Naive B cell (primary cell): Measurements from ENCODE around the gene EHMT2. TPM values are rescaled to one million over a fixed set of nuclear protein-coding genes. Genes with fewer than 3 reads are reported as not detected.

Experiments
- ATAC-seq, 2 donors: fragments of 150-1000 bp; cut with Tn5 transposase; 2 replicates each; pipeline ENCODE4 v1.10.0; 2021; ENCODE audit warnings: low read depth in 2 of 2, mild to moderate bottlenecking in 2 of 2, moderate library complexity in 2 of 2
- DNase-seq: peaks from one replicate; pipeline ENCODE4 v3.0.0; 2022
- H3K27ac Mint-ChIP-seq, 6 donors: one replicate each; pipeline ENCODE4 v1.8.0; 2020 to 2022; ENCODE audit warnings: mild to moderate bottlenecking in 6 of 6, mixed read lengths in 6 of 6, moderate library complexity in 5 of 6, inconsistent platforms in 2 of 6
- H3K27me3 Mint-ChIP-seq, 3 donors: one replicate each; pipeline ENCODE4 v1.8.0; 2021 to 2022; ENCODE audit warnings: mixed read lengths in 3 of 3, mild to moderate bottlenecking in 1 of 3
- H3K36me3 Mint-ChIP-seq, 2 donors: one replicate each; pipeline ENCODE4 v1.8.0; 2020 to 2022; ENCODE audit warnings: mixed read lengths in 2 of 2, inconsistent platforms in 1 of 2, mild to moderate bottlenecking in 1 of 2
- H3K4me1 Mint-ChIP-seq, 3 donors: one replicate each; pipeline ENCODE4 v1.8.0; 2020 to 2022; ENCODE audit warnings: mixed read lengths in 3 of 3, inconsistent platforms in 1 of 3, mild to moderate bottlenecking in 1 of 3, moderate library complexity in 1 of 3
- H3K4me3 Mint-ChIP-seq, 8 donors: one replicate each; pipeline ENCODE4 v1.8.0; 2020 to 2022; ENCODE audit warnings: mild to moderate bottlenecking in 8 of 8, mixed read lengths in 8 of 8, moderate library complexity in 8 of 8, inconsistent platforms in 2 of 8
- H3K9me3 Mint-ChIP-seq, 7 donors: one replicate each; pipeline ENCODE4 v1.8.0; 2020 to 2022; ENCODE audit warnings: mixed read lengths in 7 of 7, mild to moderate bottlenecking in 5 of 7, inconsistent platforms in 2 of 7, moderate library complexity in 1 of 7
- polyA plus RNA-seq, 6 donors: library from polyadenylated mRNA; unstranded; fragments of 300-500 nt; fragmentation: Illumina TruSeq; gene quantifications; one replicate each; pipeline ENCODE4 v1.2.3, GENCODE V29; 2021; ENCODE audit warnings: low read depth in 6 of 6

EHMT2 gene
- polyA plus RNA-seq, 6 donors from 2014 or later, result 29.9 to 50.7 (median 35.9) TPM

- H3K27ac Mint-ChIP-seq, result peak overlapping the region in 5 of 6 donors; percentile 87 to 95 (median 91)
- H3K9me3 Mint-ChIP-seq, result no peaks in the 10 kb centered on the region
- H3K4me3 Mint-ChIP-seq, result peak overlapping the region; percentile 84 to 99 (median 92)
- H3K27me3 Mint-ChIP-seq, result no peaks in the 10 kb centered on the region
- H3K4me1 Mint-ChIP-seq, result peaks cover 25 to 35% (median 29%) of the 10 kb centered on the region in 3 donors
- no peak for ATAC-seq
- no peak for DNase-seq
- H3K36me3 Mint-ChIP-seq, result peaks cover 0 to 5% of the 10 kb centered on the region in 2 donors
These were observed 464 bp downstream of the EHMT2 start for GRCh38 chr6:31896856-31897611.

- H3K4me1 Mint-ChIP-seq, result peaks cover 25 to 35% (median 29%) of the 10 kb centered on the region in 3 donors
- peak overlapping the region; percentile 82 to 93 (median 86) for H3K4me3 Mint-ChIP-seq
- DNase-seq, result no peak
- H3K36me3 Mint-ChIP-seq, result peaks cover 0 to 5% of the 10 kb centered on the region in 2 donors
- H3K9me3 Mint-ChIP-seq, result no peaks in the 10 kb centered on the region
- peak overlapping the region; percentile 87 to 95 (median 92) for H3K27ac Mint-ChIP-seq
- ATAC-seq, result no peak
- no peaks in the 10 kb centered on the region for H3K27me3 Mint-ChIP-seq
These were observed 1.0 kb downstream of the EHMT2 start for GRCh38 chr6:31896493-31896855.

GRCh38 chr6:31892821-31893220 is 4.7 kb downstream of the EHMT2 start:
- Mint-ChIP-seq H3K36me3 (peaks cover 5 to 7% of the 10 kb centered on the region in 2 donors), H3K4me1 (peaks cover 11 to 28% (median 13%) of the 10 kb centered on the region in 3 donors), H3K9me3 (no peaks in the 10 kb centered on the region), H3K27ac (no peak overlapping the region), H3K4me3 (peak overlapping the region in 1 of 8 donors; percentile 44), H3K27me3 (no peaks in the 10 kb centered on the region)
- ATAC-seq (no peak), DNase-seq (no peak)

DNA sequence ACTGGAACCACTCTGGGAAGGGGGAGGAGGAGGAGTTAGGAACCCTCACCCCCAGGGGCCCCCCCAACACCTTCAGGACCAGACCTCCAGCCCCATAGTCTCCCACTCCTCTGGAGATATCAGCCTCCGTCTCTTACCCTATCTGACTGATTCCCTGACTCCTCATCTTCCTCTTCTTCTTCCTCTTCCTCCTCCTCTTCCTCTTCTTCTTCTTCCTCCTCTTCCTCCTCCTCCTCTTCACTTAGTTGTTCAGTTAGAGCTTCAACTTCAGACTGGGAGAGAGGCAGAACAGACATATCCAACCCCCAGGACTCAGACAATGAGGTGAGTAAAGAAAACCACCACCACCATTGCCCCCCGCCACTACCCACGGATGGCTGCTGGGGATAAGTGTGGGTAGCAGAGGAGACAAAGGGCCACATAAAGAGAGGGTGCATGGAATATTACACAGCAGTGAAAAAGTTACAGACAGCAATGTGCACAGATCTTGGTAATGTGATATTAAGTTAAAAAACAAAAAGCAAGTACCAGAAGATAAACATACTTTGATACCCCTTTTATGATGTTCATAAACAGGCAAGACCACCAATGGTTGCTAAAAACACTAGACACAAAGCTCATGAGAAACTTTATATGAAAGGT is 8.0 kb downstream of the EHMT2 start:
- Mint-ChIP-seq H3K36me3 (peaks cover 15 to 16% of the 10 kb centered on the region in 2 donors), H3K27ac (peak overlapping the region in 2 of 6 donors; percentile 27 to 65), H3K4me1 (peaks cover 6 to 14% (median 8%) of the 10 kb centered on the region in 3 donors), H3K27me3 (no peaks in the 10 kb centered on the region), H3K4me3 (no peak overlapping the region), H3K9me3 (no peaks in the 10 kb centered on the region)
- DNase-seq (no peak), ATAC-seq (no peak)

- H3K4me3 Mint-ChIP-seq, result no peak overlapping the region
- H3K36me3 Mint-ChIP-seq, result peaks cover 15% of the 10 kb centered on the region in 2 donors
- no peaks in the 10 kb centered on the region for H3K27me3 Mint-ChIP-seq
- peak overlapping the region in 1 of 6 donors; percentile 66 for H3K27ac Mint-ChIP-seq
- DNase-seq (peak; percentile 42), ATAC-seq (peak in 1 of 2 donors; percentile 52)
- no peaks in the 10 kb centered on the region for H3K9me3 Mint-ChIP-seq
- H3K4me1 Mint-ChIP-seq, result peaks cover 6 to 14% (median 8%) of the 10 kb centered on the region in 3 donors
These were observed 8.9 kb downstream of the EHMT2 start for GRCh38 chr6:31888276-31889258.

DNA sequence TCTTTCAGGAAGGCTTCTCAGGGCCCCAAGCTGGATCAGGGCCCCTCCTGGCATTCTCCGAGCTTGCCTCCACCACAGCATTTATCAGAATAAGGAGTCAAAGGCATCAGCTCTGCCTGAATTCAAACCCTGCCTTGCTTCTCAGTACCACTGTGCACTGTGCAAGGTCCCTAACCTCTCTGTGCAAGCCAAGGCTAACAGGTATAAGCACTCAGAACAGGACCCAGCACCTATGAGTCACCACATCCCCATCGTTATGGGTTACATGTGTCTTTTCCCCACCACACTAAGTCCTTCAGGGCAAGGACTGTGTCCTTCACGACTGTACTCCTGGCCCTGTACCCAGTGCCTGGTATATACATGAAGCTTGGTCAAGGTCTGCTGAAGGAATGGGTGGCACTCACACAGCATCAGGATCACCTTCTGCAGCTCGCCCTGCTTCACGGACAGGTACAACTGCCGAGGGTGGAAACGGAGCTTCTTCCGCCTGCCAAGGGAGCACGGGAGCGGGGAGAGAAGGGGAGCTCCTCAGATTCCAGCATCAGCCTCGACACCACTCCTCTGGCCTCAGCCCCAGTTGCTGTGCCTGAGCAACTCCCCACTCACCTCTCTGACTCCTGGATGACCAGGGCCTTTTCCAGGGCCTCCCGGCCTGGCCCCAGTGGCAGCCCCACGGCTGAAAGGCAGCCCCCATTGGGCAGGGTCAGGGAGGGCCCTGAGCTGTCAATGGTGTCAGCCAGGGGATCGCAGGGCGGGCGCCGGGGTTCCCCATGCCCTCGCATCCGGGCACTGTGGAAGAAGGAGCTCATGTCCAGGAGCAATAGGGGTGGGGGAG is 10.1 kb downstream of the EHMT2 start:
- no peaks in the 10 kb centered on the region for H3K27me3 Mint-ChIP-seq
- no peaks in the 10 kb centered on the region for H3K9me3 Mint-ChIP-seq
- H3K4me1 Mint-ChIP-seq, result peaks cover 6 to 14% (median 8%) of the 10 kb centered on the region in 3 donors
- no peak overlapping the region for H3K4me3 Mint-ChIP-seq
- H3K36me3 Mint-ChIP-seq, result peaks cover 11 to 21% of the 10 kb centered on the region in 2 donors
- peak overlapping the region in 1 of 6 donors; percentile 42 for H3K27ac Mint-ChIP-seq
- no peak for ATAC-seq
- no peak for DNase-seq

GRCh38 chr6:31886541-31886991 is 10.9 kb downstream of the EHMT2 start:
- peaks cover 6 to 14% (median 9%) of the 10 kb centered on the region in 3 donors for H3K4me1 Mint-ChIP-seq
- no peak overlapping the region for H3K4me3 Mint-ChIP-seq
- ATAC-seq, result no peak
- H3K27me3 Mint-ChIP-seq, result no peaks in the 10 kb centered on the region
- H3K36me3 Mint-ChIP-seq, result peaks cover 11 to 30% of the 10 kb centered on the region in 2 donors
- peak overlapping the region in 1 of 6 donors; percentile 41 for H3K27ac Mint-ChIP-seq
- DNase-seq, result no peak
- no peaks in the 10 kb centered on the region for H3K9me3 Mint-ChIP-seq

GRCh38 chr6:31884528-31885035 is 12.9 kb downstream of the EHMT2 start:
- Mint-ChIP-seq H3K4me1 (peaks cover 8 to 14% (median 12%) of the 10 kb centered on the region in 3 donors), H3K27me3 (no peaks in the 10 kb centered on the region), H3K4me3 (no peak overlapping the region), H3K9me3 (no peaks in the 10 kb centered on the region), H3K27ac (peak overlapping the region in 1 of 6 donors; percentile 14), H3K36me3 (peaks cover 21 to 44% of the 10 kb centered on the region in 2 donors)
- DNase-seq (no peak), ATAC-seq (no peak)

DNA sequence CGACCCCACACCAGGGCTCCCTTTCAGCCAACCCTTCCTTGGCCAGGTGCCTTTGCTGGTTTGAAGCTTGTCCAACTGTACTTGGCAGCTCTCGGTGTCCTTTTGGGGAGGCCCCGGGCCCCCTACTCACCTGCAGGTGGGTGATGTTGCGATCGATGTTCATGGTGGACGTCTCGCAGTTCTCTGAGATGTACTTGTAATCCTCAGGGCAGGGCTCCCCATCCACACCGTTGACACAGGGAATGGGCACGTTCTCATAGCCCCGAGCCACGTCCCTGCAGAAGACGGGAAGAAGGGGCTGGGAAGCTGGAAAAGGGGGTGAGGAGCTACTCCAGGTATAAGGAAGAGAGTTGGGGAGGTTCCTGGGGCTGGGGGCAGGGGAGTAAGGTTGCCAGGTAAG is 13.8 kb downstream of the EHMT2 start:
- H3K27ac Mint-ChIP-seq, result peak overlapping the region in 1 of 6 donors; percentile 56
- peaks cover 3 to 10% (median 6%) of the 10 kb centered on the region in 3 donors for H3K4me1 Mint-ChIP-seq
- no peak for DNase-seq
- no peak overlapping the region for H3K4me3 Mint-ChIP-seq
- no peak for ATAC-seq
- H3K27me3 Mint-ChIP-seq, result no peaks in the 10 kb centered on the region
- peaks cover 24 to 42% of the 10 kb centered on the region in 2 donors for H3K36me3 Mint-ChIP-seq
- no peaks in the 10 kb centered on the region for H3K9me3 Mint-ChIP-seq

DNA sequence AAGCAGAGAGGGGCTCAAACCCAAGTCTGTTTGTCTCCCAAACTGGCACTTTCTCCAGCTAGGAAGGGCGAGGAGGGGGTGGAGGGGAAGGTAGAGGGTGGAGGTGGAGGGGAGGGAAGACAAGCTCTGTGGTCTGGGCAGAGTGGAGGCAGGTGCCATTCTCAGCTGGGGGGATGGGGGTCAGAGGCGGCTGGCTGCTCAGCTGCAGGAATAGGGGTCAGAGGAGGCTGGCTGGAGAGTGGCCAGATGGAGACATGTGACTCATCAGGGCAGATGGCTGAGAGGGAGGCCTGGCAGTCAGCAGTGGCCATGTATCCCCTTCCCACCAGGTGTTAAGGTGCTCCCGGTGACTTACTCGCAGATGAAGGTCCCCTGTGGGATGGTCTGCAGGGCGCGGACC is 15.2 kb downstream of the EHMT2 start:
- Mint-ChIP-seq H3K27me3 (no peaks in the 10 kb centered on the region), H3K4me1 (peaks cover 0 to 10% (median 6%) of the 10 kb centered on the region in 3 donors), H3K27ac (peak overlapping the region in 2 of 6 donors; percentile 66 to 86), H3K9me3 (no peaks in the 10 kb centered on the region), H3K4me3 (no peak overlapping the region), H3K36me3 (peaks cover 24 to 42% of the 10 kb centered on the region in 2 donors)
- ATAC-seq (no peak), DNase-seq (no peak)

GRCh38 chr6:31881136-31881859 is 16.2 kb downstream of the EHMT2 start:
- ATAC-seq, result no peak
- Mint-ChIP-seq H3K4me1 (peaks cover 0 to 8% (median 6%) of the 10 kb centered on the region in 3 donors), H3K27me3 (no peaks in the 10 kb centered on the region), H3K36me3 (peaks cover 22 to 39% of the 10 kb centered on the region in 2 donors), H3K4me3 (no peak overlapping the region), H3K27ac (peak overlapping the region in 2 of 6 donors; percentile 74 to 75), H3K9me3 (no peaks in the 10 kb centered on the region)
- no peak for DNase-seq
